NCI-H2227 (cell line): ENCODE data around the gene TBC1D21.

ENCODE experiments used
- DNase-seq: peaks from one replicate; lab custom pipeline; 2025; ENCODE audit not compliant: unreplicated experiment; lab: John Stamatoyannopoulos, UW

Gene TBC1D21

GRCh38 chr15:73888224-73889041 lies 15.1 kb downstream of the TBC1D21 start:
- DNase-seq: no peak

GRCh38 chr15:73889053-73889761 lies 15.8 kb downstream of the TBC1D21 start:
- DNase-seq: no peak

- DNase-seq: no peak
These were observed 16.4 kb downstream of the TBC1D21 start for GRCh38 chr15:73889762-73890124.

- DNase-seq: no peak
These were observed 18.3 kb downstream of the TBC1D21 start for GRCh38 chr15:73891328-73892315.

- no peak for DNase-seq
These were observed 19.3 kb downstream of the TBC1D21 start for GRCh38 chr15:73892446-73893226.

- DNase-seq: no peak
These were observed 20.9 kb downstream of the TBC1D21 start for GRCh38 chr15:73894133-73894814.

- no peak for DNase-seq
These were observed 24.3 kb downstream of the TBC1D21 start for GRCh38 chr15:73897441-73898261.

GRCh38 chr15:73899197-73900094 lies 26.1 kb downstream of the TBC1D21 start:
- DNase-seq: no peak

- no peak for DNase-seq
These were observed 26.8 kb downstream of the TBC1D21 start for GRCh38 chr15:73900095-73900712.

- no peak for DNase-seq
These were observed 27.9 kb downstream of the TBC1D21 start for GRCh38 chr15:73901126-73901810.

- no peak for DNase-seq
These were observed 29.0 kb downstream of the TBC1D21 start for GRCh38 chr15:73902121-73903020.

GRCh38 chr15:73904026-73904815 lies 30.9 kb downstream of the TBC1D21 start:
- no peak for DNase-seq

GRCh38 chr15:73905225-73905827 lies 32.0 kb downstream of the TBC1D21 start:
- no peak for DNase-seq

- no peak for DNase-seq
These were observed 33.1 kb downstream of the TBC1D21 start for GRCh38 chr15:73906346-73907034.
